AG08396 (cell line): ENCODE results near the gene ASCL2.
"Not testable (repeated sequence)": the region's sequence is repeated elsewhere in the genome, so short reads cannot be mapped to it uniquely, and the experiment has no call there.

Experiments
- DNase-seq: peaks from one replicate; pipeline ENCODE4 v3.0.0; 2012; ENCODE audit warnings: low spot score, mixed read lengths

The ASCL2 gene

DNA sequence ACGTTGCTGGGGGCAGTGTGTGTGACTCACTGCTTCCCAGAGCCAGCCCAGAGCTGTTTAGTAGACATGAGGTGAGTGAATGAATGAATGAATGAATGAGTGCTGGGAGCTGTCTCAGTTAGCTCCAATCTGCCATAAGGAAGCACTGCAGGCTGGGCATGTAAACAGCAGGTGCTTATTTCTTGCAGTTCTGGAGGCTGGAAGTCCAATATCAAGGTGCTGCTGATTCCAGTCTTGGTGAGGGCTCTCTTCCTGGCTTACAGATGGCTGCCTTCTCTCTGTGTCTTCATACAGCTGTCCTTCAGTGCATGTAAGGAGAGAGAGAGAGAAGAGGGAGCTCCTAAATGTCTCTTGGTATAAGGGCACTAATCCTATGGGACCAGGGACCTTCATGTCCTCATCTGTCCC, 27.2 kb upstream of the ASCL2 start:
- DNase-seq: no peak

DNA sequence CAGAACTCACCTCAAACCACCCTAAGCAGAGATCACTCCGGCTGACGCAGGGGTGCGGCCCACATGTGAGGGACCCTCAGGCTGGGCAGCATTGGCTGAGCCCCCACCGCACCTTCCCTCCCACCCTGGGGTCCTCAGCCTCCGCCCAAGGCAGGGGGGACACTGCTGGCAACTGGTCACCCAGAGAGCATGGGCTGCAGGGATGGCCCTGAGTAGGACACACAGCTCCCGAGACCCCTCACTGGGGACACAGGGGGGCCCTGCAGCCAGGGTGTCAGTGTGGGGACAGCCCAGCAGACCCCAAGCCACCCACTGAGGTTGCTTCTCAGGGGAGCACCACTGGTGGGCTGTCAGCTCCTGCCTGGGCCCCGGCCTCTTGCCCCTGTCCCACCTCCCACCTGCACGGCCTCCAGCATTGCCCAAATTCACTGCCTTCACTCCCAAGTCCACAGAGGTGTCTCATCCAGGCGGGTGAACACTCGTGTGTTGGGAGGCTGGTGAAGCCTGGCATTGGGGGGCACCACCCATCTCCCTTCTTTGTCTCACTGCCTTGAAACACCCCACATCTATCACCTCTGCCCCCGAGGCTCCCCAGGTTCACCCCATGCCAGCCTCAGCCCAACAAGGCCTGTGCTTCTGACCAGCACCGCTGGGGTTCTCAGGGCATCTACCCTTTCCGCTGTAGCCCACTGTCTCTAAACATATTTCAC, 26.7 kb upstream of the ASCL2 start:
- DNase-seq: no peak

DNA sequence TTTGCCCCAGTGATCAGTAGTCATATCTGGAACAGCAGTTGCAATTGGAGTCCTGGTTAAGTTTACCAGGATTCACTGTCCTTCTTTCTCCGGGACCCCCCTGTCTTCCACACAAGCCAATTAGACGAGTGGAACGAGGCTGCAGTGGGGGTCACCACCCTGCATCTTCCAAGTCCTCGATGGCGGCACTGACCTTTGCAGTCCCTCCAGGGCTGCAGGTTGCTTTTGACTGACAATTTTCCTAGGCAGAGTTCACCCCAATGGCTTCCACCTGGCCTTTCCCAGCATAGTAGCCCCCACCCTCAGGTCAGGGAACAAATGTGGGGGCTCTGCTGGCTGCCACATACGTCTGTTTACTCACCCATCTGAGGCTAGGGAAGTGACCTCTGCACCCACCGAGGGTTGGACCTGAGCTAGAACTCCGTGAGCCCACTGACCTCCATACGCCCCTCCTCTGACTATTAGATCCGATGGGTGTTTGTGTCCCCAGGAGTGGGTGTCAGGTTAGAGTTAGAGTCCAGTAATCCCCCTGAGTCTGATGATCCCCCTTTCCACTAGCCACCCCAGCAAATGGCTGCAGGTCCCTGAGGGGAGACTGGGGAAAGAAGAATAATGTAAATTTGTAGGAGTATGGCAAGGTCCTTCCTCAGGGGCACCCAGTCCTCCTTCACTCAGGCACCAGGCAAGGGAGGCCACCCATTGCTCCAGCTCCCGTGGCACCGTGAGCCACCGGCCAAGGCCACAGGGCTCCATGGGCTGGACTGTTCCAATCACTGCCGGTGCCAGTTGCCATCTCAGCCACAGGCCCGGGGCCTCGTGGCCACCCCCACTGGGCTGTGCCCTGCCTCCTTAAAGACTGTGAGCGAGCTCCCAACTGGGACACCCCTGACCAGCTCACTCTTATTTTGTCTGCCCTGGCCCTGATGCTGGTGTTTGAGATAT, 25.9 kb upstream of the ASCL2 start:
- no peak for DNase-seq

DNA sequence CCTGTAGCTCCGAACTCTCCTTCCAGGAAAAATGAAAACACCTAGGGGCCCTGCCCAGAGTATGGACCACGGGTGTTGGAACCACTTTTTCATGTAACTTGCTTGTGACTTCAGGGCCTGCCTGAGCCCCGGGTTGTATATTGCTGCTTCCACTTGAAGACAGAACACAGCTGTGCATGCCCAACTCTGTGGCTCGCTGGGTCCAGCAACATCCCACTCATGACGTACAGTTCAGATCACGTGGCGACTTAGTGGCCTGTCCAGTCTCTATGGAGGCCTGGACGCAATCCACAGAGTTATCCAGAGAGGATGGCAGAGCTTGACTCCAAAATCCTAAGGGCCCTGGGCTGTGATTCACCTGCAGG, 24.5 kb upstream of the ASCL2 start:
- no peak for DNase-seq

DNA sequence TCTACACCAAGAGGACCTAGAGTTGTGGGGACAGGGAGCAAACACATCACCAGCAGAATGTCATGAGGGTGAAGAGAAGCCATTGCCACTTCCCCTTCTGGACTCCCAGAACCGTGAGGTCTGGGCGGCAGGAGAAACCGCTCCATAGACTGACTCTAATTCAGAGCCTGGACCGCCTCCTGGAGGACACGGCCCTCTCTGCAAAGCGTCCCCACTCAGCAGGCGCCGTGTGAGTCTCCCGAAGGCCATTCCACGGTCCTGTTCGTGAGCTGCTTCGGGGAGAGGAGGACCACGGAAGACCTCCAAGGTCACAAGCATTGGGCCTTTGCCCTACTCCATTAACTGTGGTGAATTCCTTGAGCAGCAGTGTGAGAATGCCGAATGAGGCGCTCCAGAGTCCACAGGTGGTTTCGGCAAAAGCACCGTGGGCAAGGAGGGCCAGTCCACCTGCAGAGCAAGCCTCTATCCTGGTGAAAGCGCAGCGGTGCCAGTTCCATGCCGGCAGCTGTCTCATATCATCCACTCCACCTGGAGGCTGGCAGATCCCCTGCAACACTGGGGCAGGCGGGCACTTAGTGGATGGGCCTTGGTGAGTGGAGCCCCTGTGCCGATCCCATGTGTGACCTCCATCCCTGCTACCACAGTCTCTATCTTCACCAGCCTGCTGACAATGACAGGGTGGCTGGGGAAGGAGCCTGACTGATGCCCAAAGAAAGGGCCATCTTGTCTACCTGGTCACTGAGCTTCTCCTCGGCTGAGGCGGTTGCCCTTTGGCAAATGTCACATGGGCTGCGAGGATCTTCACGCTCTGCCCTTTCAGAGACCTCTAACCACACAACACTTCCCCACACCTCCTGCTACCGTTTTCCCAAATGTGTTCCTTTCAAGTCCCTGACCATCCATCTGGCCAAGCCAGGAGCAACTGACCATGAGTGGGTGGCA, 23.9 kb upstream of the ASCL2 start:
- no peak for DNase-seq

DNA sequence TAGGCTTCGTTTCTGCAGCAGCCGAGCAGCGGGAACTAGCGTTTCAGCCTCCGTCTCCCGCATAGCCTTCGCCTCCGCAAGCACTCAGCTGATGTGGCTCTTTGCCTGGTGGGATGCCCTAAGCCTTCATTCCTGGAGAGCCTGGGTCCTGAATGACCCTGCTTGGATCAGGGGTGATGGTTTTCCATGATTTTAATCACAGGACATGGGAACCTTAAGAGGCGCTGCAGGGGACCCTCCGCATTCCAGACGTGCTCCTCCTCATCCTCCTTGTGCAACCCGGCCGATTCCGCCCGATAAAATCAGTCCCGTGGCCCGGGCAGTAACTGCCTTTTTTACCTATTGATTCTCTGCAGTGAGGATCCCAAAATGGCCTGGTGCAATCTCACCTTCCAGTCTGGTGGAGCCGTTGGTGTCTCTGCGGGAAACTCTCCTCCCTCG, 23.2 kb upstream of the ASCL2 start:
- no peak for DNase-seq

DNA sequence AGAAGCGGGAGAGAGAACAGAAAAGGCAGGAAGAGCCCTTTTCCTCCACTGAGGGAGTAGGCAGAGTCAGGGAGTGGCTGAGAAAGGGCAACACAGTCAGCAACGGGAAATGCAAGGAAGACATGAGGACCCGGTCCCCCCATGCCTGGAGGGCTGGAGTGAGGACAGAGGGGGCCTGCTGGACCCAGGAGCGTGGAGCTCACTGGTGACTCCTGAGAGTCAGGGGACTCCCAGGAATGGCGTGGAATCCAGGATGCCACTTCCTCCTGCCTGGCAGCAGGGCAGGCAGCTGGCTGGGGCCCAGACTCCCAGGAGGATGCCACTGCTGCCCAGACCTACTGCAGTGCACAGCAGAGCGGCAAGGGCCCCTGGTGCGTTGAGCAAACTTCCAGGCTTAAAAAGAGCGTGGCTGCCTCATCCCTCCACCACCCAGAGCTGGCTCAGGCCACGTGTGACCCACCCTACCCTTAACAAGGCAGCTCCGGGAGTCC, 20.0 kb upstream of the ASCL2 start:
- DNase-seq: no peak

DNA sequence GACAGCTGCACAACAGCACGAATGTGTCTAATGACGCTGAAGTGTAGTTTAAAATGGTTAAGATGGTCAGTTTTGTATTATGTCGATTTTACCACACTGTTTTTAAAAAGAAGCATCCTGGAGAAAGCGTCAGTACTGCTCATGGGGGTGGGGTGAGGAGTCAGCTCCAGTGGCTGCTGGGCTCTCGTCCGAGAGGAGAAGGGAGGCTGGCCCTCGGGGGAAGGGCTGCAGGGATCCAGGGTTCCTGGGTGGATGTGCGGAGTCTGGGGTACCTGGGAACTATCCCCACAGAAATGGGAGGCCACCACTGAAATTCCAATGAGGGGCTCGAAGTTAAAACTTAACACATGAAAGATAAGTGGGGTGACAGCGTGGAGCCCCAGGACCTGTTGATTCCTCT, 19.5 kb upstream of the ASCL2 start:
- no peak for DNase-seq

DNA sequence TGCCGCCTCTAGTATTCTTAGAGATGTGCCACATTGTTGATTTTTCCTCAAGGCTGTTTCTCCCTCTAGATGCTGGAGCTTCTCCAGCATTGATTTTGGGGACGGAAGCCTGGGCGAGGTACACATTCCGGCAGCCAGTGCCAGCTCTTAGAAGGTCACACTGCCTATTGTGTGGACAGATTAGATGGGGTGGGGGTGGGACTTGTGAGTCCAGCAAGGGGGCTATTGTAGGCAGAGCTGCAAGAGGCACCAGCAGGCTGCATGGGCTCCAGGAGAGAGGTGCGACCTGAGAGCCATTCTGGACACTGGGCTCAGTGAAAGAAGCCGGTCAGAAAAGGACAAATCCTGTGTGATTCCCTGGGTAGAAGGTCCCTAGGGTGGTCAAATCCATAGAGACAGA, 19.0 kb upstream of the ASCL2 start:
- no peak for DNase-seq

DNA sequence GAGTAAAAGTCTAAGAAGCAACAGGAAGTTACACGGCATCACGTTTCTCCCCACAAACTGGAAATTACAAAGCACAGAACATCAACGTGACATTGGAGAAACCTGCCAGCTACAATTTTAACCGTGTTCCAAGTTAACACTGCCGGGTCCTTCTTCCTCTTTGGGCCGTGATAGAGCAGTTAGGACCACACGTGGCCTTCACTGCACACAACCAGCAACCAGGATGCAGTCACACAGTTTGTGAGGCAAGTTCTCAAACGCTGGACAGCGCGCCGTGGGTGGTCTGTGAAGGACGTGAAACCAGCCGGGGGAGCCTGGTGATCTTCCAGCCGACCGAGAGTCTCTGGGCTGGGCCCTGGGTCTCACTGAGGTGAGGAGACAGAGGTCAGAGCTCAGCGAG, 16.7 kb upstream of the ASCL2 start:
- no peak for DNase-seq

DNA sequence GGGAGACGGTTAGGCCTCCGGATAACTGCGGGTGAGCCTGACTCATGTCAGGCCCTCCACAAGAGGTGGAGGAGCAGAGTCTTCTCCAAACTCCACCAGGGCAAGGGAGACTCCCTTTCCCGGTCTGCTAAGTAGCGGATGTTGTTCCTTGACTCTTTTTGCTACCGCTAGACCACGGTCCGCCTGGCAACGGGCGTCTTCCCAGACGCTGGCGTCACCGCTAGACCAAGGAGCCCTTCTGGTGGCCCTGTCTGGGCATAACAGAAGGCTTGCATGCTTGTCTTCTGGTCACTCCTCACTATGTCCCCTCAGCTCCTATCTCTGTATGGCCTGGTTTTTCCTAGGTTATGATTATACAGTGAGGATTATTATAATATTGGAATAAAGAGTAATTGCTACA, 16.0 kb upstream of the ASCL2 start:
- not testable (repeated sequence) for DNase-seq

DNA sequence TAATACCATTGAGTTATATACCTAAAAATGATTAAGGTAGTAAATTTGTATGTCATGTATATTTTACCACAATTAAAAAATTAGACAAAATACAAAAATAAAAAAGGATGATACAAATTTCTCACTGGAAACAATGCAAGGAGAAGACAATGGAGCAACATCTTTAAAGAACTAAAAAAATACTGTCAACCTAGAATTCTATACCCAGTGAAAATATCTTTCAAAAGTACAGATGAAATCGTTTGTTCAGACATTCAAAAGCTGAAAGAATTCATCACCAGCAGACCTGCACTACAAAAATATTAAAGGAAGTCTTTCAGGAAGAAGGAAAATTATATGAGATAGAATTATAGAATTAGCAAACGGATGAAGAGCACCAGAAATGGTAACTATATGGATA, 9.8 kb upstream of the ASCL2 start:
- no peak for DNase-seq

DNA sequence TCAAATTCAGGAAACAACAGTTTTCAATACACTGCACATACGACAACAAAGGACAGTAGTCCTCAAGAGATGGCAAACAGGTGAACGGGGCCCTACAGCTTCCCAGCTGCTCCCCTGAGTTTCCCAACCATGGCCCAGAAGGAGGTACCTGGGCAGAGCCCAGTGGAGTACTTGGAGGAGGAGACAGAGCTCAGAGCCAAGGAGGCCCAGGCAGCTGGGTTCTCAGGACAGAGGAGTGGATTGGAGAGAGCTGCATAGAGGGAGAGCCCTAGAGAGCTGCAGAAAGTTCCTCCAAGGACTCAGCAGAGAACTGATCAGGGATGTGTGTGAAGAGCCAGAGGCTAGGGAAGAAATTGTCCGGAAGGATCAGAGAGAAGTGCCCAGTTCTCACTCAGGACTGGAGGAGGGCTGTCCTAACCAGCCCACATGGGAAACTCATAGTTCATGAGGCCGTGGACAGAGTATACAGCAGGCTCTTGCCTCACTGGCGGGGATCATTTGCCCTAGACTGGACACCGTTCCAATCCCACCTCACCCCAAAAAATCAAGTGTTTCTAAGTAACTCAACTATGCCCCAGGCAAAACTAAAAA, 7.6 kb upstream of the ASCL2 start:
- no peak for DNase-seq

DNA sequence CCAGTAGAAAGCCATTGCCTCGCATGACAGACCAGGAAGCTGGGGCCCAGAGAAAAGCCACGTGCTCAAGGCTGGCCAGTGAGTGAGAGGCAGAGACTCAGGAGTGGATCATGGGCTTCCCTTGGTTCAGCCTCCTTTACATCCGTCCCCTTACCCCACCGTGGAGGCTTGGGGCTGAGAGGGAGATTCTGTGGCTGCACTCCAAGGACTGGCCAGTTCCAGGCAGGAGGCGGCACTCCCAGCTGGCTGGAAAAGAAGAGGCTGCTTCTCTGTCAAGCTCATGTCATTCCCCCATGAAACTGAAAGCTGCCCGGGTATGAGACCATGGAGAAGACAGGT, 6.6 kb upstream of the ASCL2 start:
- DNase-seq: no peak

DNA sequence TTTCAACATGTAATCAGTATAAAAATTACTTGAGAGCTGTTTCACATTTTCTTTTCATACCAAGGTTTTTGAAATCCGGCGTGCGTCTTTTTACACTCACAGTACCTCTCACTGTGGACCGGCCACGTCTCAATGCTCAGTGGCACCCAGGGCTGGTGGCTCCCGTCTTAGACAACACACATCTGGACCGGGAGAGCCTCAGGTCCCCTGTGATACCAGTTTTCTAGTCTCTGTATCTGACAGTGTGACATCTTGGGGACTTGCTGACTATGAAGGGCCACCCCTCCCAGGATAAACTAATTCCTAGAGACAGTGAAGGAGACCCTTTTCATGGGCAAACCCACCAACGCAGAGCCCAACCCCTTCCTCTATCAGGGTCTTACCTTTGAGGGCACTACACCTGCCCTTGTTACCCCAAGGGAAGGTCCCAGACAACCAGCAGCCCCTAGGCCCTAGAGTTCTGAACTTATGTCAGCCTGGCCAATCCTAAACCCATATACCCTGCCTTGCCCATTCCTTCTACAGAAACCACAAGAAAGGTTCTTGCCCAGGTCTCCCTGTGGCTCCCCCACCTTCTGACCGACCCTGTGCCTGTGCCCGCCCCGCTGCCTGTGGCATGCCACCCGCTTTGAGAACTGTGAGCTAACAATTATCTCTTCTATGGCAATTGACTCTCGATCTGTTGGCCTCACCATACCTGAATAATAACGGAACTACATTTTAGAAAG, 6.1 kb upstream of the ASCL2 start:
- no peak for DNase-seq

DNA sequence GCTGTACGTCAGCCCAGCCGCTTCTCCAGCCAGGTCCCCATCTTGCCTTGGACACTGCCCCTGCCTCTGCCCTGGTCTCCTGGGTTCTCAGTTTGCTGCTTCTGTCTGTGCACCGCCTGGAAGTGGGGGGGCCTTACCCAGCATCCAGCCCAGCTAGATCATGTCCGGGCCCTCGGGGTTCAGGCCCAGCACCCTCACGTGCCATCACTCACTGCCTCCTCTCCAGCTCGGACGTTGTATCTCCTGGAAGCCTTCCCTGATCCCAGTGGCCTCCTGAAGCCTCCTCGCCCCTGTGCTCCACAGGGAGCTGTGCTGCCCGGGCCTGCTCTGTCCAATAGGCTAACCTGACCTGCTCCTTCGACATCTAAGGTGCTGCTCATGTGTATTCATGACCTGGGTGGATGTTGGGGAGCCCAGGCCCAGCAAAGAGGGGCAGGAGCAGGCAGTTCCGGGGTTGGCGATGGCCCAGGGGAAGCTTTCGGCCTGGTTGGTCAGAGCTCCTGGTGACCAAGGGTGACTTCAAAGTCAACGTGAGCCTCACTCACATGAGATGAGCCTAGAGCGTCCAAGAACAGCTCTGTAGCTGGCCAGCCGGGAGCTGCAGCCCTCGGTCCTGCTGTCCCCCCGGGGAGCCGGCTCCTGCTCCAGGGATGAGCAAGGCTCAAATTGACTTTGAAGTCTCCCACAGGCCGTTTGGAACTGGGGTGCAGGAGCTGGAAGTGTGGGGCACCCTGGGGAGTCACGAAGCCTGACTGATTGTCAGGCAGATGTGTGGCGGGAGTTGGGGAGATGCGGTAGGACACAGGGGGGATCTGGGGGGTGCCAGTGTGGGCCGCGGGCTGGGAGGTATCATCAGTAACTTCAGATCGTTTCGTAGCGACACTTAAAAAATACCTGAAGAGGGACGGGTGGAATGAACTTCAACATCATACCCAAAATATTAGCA, 5.2 kb upstream of the ASCL2 start:
- DNase-seq: no peak

DNA sequence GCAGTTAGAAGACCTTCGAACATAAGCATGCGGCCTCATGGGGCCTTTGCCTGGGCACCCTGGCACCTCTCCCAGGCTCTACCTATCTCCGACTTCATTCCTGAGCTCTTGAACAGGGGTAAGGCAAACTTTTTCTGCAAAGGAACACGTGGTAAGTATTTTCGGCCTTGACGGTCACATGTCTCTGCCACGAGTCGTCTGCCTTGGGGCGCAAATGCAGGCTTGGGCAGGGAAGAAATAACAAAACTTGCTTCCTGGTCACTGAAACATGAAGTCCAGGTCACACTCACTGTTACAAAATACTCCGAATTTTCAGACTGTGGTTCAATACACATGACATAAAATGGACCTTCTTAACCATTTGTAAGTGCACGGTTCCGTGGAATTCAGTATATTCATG, 3.4 kb upstream of the ASCL2 start:
- no peak for DNase-seq

DNA sequence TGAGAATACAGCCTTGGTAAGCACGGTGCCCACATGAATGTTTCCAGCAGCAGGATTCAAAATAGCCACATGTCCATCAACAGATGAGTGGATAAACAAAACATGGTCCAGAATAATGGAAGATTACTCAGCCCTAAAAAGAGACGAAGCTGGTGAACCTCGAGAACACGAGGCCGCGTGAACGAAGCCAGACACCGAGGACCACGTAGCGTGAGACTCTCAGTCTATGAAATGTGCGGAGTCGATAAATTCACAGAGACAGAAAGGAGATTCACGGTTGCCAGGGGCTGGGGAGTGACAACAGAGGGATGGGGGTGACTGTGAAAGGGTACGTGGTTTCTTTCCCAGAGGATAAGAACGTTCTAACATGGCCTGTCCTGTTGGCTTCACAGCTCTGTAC, 2.9 kb upstream of the ASCL2 start:
- no peak for DNase-seq

DNA sequence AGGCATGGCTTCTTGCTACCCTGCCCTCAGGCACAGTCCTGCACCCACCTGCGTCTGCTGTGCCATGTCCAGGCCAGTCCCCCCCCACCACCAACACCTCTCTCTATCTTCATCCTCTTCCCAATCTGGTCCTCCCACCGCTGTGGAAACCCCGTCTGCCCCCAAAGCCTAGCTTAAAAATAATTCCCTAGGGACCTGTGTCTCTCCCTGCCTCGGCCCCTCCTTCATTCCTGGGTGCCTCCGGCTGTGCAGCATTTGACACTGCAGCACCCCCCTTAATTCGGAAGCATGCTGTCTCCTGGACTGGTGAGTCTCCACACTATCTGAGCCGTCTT, 2.5 kb upstream of the ASCL2 start:
- DNase-seq: no peak

DNA sequence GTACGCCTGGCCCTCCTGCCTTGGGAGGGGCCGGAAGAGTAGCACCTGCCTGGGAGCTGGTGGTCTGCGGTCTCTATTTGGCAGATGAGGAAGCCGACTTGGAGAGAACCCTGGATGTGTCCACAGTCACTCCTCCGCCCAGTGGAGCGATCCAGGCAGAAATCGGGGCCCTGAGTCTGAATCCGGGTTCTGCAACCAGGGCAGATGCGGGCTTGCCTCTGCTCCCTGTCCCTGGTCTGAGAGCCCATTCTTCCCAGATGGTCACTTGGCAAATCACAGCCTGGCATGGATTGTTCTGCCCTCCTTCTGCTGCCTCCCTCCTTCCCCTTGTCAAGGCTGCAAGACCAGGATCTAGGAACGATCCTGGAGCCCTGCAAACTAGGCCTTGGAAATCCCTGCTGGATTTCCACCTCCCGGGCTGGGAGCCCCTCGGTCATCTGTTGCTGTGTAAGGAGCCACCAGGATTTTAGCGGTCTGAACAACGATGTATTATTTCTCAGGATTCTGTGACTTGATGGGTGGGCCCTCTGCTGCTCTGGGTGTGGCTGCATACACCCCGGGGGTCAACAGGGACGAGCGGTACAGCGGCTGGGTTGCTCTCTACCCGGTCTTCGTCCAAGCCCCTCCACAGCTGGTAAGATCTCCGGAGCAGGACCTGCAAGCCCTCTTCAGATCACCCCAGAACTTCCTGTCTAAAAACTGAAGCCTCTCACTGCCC, 2.0 kb upstream of the ASCL2 start:
- no peak for DNase-seq
